Panc1 (cell line): ENCODE measurements around the gene NEK1. TPM values are rescaled to one million over a fixed set of nuclear protein-coding genes. Genes with fewer than 3 reads are reported as not detected.

Source experiments
- ATAC-seq: fragments of 200-7000 bp; cut with Tn5 transposase; 2 replicates; pipeline ENCODE4 v1.9.1; 2020; ENCODE audit warnings: mild to moderate bottlenecking, moderate library complexity
- BruUV-seq: library from RNA; stranded (reverse); fragments of 400-500 nt; replicated peaks from 2 replicates; lab custom pipeline; 2021; lab: Mats Ljungman, UMichigan
- CTCF ChIA-PET: fragments of 300-600 bp; sonication (Branson Sonifier 250); formaldehyde crosslinking; loops from one replicate; lab custom pipeline; 2022; ENCODE audit warnings: antibody characterized with exemption; lab: Charles Lee
- POLR2A ChIA-PET: fragments of 300-600 bp; sonication (Branson Sonifier 250); formaldehyde crosslinking; loops from one replicate; lab custom pipeline; 2022; ENCODE audit warnings: antibody characterized with exemption; lab: Charles Lee
- DNase-seq: peaks from one replicate; pipeline ENCODE4 v3.0.0-alpha.2; 2010; ENCODE audit warnings: low read depth, low spot score
- H3K27ac ChIP-seq: 2 replicates; pipeline ENCODE4 v1.5.1; 2011; ENCODE audit warnings: mild to moderate bottlenecking, low read length, inconsistent platforms
- H3K27me3 ChIP-seq: fragments of 200-500 bp; sonication (Bioruptor generic); 2 replicates; pipeline ENCODE4 v1.6.0; 2014; ENCODE audit warnings: low read length, inconsistent platforms; ENCODE audit not compliant: control insufficient read depth, insufficient read depth
- H3K36me3 ChIP-seq: fragments of 200-500 bp; sonication (Bioruptor generic); 2 replicates; pipeline ENCODE4 v1.5.1; 2014; ENCODE audit warnings: inconsistent platforms, mild to moderate bottlenecking, low read length, moderate library complexity; ENCODE audit not compliant: control insufficient read depth, insufficient read depth
- H3K4me1 ChIP-seq: 2 replicates; pipeline ENCODE4 v1.5.1; 2011; ENCODE audit warnings: inconsistent platforms, mild to moderate bottlenecking, low read length, moderate library complexity; ENCODE audit not compliant: control insufficient read depth, insufficient read depth
- H3K4me3 ChIP-seq, 2 experiments: 2 replicates each; pipeline ENCODE4 v1.5.1; 2011 to 2012; ENCODE audit warnings: low read depth in 2 of 2, low read length in 2 of 2, mild to moderate bottlenecking in 2 of 2, inconsistent platforms in 1 of 2, moderate library complexity in 1 of 2
- H3K9me3 ChIP-seq: fragments of 200-500 bp; sonication (Bioruptor generic); 2 replicates; pipeline ENCODE4 v1.5.1; 2014; ENCODE audit warnings: low read depth, mild to moderate bottlenecking, inconsistent platforms, low read length, moderate library complexity; ENCODE audit not compliant: control insufficient read depth, insufficient read depth
- CTCF ChIP-seq: fragments of 450-650 bp; IDR thresholded peaks from 2 replicates; pipeline ENCODE4 v1.5.1; 2017; ENCODE audit warnings: mild to moderate bottlenecking
- POLR2AphosphoS5 ChIP-seq: IDR thresholded peaks from 2 replicates; pipeline ENCODE4 v1.6.1; 2012; ENCODE audit warnings: mild to moderate bottlenecking, low read depth, low read length, moderate library complexity
- SIN3A ChIP-seq: IDR thresholded peaks from 2 replicates; pipeline ENCODE4 v1.6.1; 2012; ENCODE audit warnings: low read depth, mild to moderate bottlenecking, low read length, moderate library complexity, borderline replicate concordance; ENCODE audit not compliant: insufficient read depth
- TCF7L2 ChIP-seq: IDR thresholded peaks from 2 replicates; pipeline ENCODE4 v1.6.1; 2011; ENCODE audit warnings: mild to moderate bottlenecking, low read depth, low read length, inconsistent platforms
- in situ Hi-C: cut with HindIII; loops from 2 replicates; pipeline ENCODE4 v1.10.0; 2016; ENCODE audit warnings: low sequenced_read_pairs, low pct_unique_long_range_greater_than_20kb
- intact Hi-C: fragments of 100-400 bp; cut with micrococcal nuclease; formaldehyde crosslinking; loops from one replicate; pipeline ENCODE4 v1.10.0; 2022; ENCODE audit not compliant: unreplicated experiment
- total RNA-seq: library from RNA; stranded (reverse); gene quantifications from one replicate; pipeline ENCODE4 v1.2.1, GENCODE V29; 2021; ENCODE audit not compliant: unreplicated experiment
- TF ChIP-seq, protein P1 (sequence below), 2 experiments: IDR thresholded peaks; 2 replicates each; pipeline ENCODE4 v1.6.1; 2011 to 2012; ENCODE audit warnings: low read depth in 2 of 2, control low read depth in 1 of 2, low read length in 1 of 2, mild to moderate bottlenecking in 1 of 2, moderate library complexity in 1 of 2; ENCODE audit not compliant: insufficient read depth in 1 of 2

Gene NEK1
- total RNA-seq, 1 experiment from 2014 or later = 9.2 TPM

GRCh38 chr4:169369634-169370033 is 242.7 kb downstream of the NEK1 start:
- CTCF ChIA-PET = no interaction called here
- Histone ChIP-seq H3K27ac (no peak overlapping the region), H3K4me1 (no peaks in the 10 kb centered on the region), H3K9me3 (peaks cover 3% of the 10 kb centered on the region; the same call in 1 of the 2 replicates), H3K27me3 (no peaks in the 10 kb centered on the region), H3K36me3 (no peaks in the 10 kb centered on the region), H3K4me3 (no peak overlapping the region)
- BruUV-seq = no TSS peak
- ATAC-seq (no peak), DNase-seq (no peak)
- intact Hi-C loops (no loop called here), in situ Hi-C loops (no loop called here)
- TF ChIP-seq, protein P1, sequence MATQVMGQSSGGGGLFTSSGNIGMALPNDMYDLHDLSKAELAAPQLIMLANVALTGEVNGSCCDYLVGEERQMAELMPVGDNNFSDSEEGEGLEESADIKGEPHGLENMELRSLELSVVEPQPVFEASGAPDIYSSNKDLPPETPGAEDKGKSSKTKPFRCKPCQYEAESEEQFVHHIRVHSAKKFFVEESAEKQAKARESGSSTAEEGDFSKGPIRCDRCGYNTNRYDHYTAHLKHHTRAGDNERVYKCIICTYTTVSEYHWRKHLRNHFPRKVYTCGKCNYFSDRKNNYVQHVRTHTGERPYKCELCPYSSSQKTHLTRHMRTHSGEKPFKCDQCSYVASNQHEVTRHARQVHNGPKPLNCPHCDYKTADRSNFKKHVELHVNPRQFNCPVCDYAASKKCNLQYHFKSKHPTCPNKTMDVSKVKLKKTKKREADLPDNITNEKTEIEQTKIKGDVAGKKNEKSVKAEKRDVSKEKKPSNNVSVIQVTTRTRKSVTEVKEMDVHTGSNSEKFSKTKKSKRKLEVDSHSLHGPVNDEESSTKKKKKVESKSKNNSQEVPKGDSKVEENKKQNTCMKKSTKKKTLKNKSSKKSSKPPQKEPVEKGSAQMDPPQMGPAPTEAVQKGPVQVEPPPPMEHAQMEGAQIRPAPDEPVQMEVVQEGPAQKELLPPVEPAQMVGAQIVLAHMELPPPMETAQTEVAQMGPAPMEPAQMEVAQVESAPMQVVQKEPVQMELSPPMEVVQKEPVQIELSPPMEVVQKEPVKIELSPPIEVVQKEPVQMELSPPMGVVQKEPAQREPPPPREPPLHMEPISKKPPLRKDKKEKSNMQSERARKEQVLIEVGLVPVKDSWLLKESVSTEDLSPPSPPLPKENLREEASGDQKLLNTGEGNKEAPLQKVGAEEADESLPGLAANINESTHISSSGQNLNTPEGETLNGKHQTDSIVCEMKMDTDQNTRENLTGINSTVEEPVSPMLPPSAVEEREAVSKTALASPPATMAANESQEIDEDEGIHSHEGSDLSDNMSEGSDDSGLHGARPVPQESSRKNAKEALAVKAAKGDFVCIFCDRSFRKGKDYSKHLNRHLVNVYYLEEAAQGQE (IDR thresholded peaks at IDR 0.05; ENCODE audit: insufficient read depth in 1 of 2, low read depth in 2 of 2, low read length in 1 of 2) = no peak
- TF ChIP-seq CTCF (no peak), SIN3A (no peak), TCF7L2 (no peak), POLR2AphosphoS5 (no peak)
- POLR2A ChIA-PET = interaction anchor here (0.5 kb wide), 1 partner anchor 74 kb away, joined by 3 read pairs; no protein-coding TSS in a partner anchor

- no TSS peak for BruUV-seq
- no peaks in the 10 kb centered on the region for H3K36me3 ChIP-seq
- H3K4me1 ChIP-seq = peaks cover 7% of the 10 kb centered on the region; the same call in 1 of the 2 replicates
- ATAC-seq (no peak), DNase-seq (no peak)
- H3K4me3 ChIP-seq = no peak overlapping the region
- POLR2A ChIA-PET = no interaction called here
- H3K27me3 ChIP-seq = no peaks in the 10 kb centered on the region
- H3K27ac ChIP-seq = no peak overlapping the region
- TF ChIP-seq TCF7L2 (no peak), POLR2AphosphoS5 (no peak), CTCF (no peak)
- TF ChIP-seq, protein P1 (IDR thresholded peaks at IDR 0.05; ENCODE audit: insufficient read depth in 1 of 2, low read depth in 2 of 2, low read length in 1 of 2) = no peak
- peaks cover 3% of the 10 kb centered on the region; the same call in 1 of the 2 replicates for H3K9me3 ChIP-seq
- CTCF ChIA-PET = no interaction called here
- in situ Hi-C loops (no loop called here), intact Hi-C loops (no loop called here)
Observed at GRCh38 chr4:169367826-169368225, 244.6 kb downstream of the NEK1 start.
